Measurements from ENCODE around the gene ALDH3A1. TPM values are rescaled to one million over a fixed set of nuclear protein-coding genes. Genes with fewer than 3 reads are reported as not detected.

Gene ALDH3A1
- total RNA-seq, 4 donors from 2014 or later, result 41.7 to 128 (median 83.9) TPM

GRCh38 chr17:19755392-19755791 is 7.3 kb upstream of the ALDH3A1 start:
- no peak overlapping the region for H3K4me3 ChIP-seq

GRCh38 chr17:19753661-19754463 is 5.8 kb upstream of the ALDH3A1 start:
- Histone ChIP-seq H3K4me1 (peaks cover 39% of the 10 kb centered on the region), H3K27ac (peak overlapping the region; percentile 77), H3K36me3 (no peaks in the 10 kb centered on the region), H3K4me3 (no peak overlapping the region), H3K27me3 (no peaks in the 10 kb centered on the region), H3K9me3 (no peaks in the 10 kb centered on the region)
- TF ChIP-seq EP300 (IDR thresholded peaks at IDR 0.05) (no peak), CTCF (IDR thresholded peaks at IDR 0.05) (peak; percentile 34 to 50)
- 40% methylated on average over 12 of the region's 12 CpGs for WGBS
- DNase-seq (ENCODE audit: low spot score in 2 of 2), result no peak

More at GRCh38 chr17:19755392-19755791, 7.3 kb upstream of the ALDH3A1 start:
- Histone ChIP-seq H3K36me3 (no peaks in the 10 kb centered on the region), H3K27me3 (no peaks in the 10 kb centered on the region), H3K27ac (no peak overlapping the region), H3K9me3 (no peaks in the 10 kb centered on the region), H3K4me1 (peaks cover 35% of the 10 kb centered on the region)
- peak in 1 of 2 donors; percentile 40 for DNase-seq (ENCODE audit: low spot score in 2 of 2)
- WGBS, result 92% methylated on average over 6 of the region's 6 CpGs
- TF ChIP-seq EP300 (IDR thresholded peaks at IDR 0.05) (no peak), POLR2A (IDR thresholded peaks at IDR 0.05) (no peak), CTCF (IDR thresholded peaks at IDR 0.05) (no peak), POLR2AphosphoS5 (IDR thresholded peaks at IDR 0.05) (no peak)

- H3K36me3 ChIP-seq, result no peaks in the 10 kb centered on the region
- H3K27ac ChIP-seq, result peak overlapping the region; percentile 77
- TF ChIP-seq EP300 (IDR thresholded peaks at IDR 0.05) (no peak), POLR2A (IDR thresholded peaks at IDR 0.05) (no peak), CTCF (IDR thresholded peaks at IDR 0.05) (no peak), POLR2AphosphoS5 (IDR thresholded peaks at IDR 0.05) (peak in 2 of 3 donors; percentile 49 to 73)
- H3K9me3 ChIP-seq, result no peaks in the 10 kb centered on the region
- peaks cover 46% of the 10 kb centered on the region for H3K4me1 ChIP-seq
- 35% methylated on average over 11 of the region's 12 CpGs for WGBS
- H3K4me3 ChIP-seq, result no peak overlapping the region
- no peaks in the 10 kb centered on the region for H3K27me3 ChIP-seq
- DNase-seq (ENCODE audit: low spot score in 2 of 2), result no peak
Observed at GRCh38 chr17:19753051-19753509, 5.0 kb upstream of the ALDH3A1 start.

GRCh38 chr17:19752216-19753050 is 4.3 kb upstream of the ALDH3A1 start:
- H3K9me3 ChIP-seq, result no peaks in the 10 kb centered on the region
- WGBS, result 71% methylated on average over 13 of the region's 15 CpGs
- no peak for DNase-seq (ENCODE audit: low spot score in 2 of 2)
- H3K36me3 ChIP-seq, result no peaks in the 10 kb centered on the region
- H3K4me3 ChIP-seq, result no peak overlapping the region
- no peaks in the 10 kb centered on the region for H3K27me3 ChIP-seq
- TF ChIP-seq POLR2A (IDR thresholded peaks at IDR 0.05) (no peak), CTCF (IDR thresholded peaks at IDR 0.05) (no peak), EP300 (IDR thresholded peaks at IDR 0.05) (no peak), POLR2AphosphoS5 (IDR thresholded peaks at IDR 0.05) (no peak)
- peak overlapping the region; percentile 77 for H3K27ac ChIP-seq
- peaks cover 52% of the 10 kb centered on the region for H3K4me1 ChIP-seq

- Histone ChIP-seq H3K4me3 (no peak overlapping the region), H3K9me3 (no peaks in the 10 kb centered on the region), H3K27ac (peak overlapping the region; percentile 43), H3K36me3 (no peaks in the 10 kb centered on the region), H3K27me3 (no peaks in the 10 kb centered on the region), H3K4me1 (peaks cover 65% of the 10 kb centered on the region)
- WGBS, result 83% methylated on average over 3 of the region's 3 CpGs
- no peak for DNase-seq (ENCODE audit: low spot score in 2 of 2)
- no peak for TF ChIP-seq EP300 (IDR thresholded peaks at IDR 0.05)
Observed at GRCh38 chr17:19750835-19751234, 2.7 kb upstream of the ALDH3A1 start.

Measured in suprapubic skin (tissue), 4 donors.